Measurements from ENCODE around the gene TMTC1.
"Not testable (repeated sequence)": the region's sequence is repeated elsewhere in the genome, so short reads cannot be mapped to it uniquely, and the experiment has no call there.

The TMTC1 gene

GRCh38 chr12:29559198-29559597 lies 224.5 kb downstream of the TMTC1 start:
- H3K27ac ChIP-seq (ENCODE audit: low read length) = no peak overlapping the region
- no peak overlapping the region for H3K9ac ChIP-seq (ENCODE audit: low read length)
- H3K9me3 ChIP-seq (ENCODE audit: control insufficient read depth, low read depth, low read length) = no peaks in the 10 kb centered on the region
- H3K4me1 ChIP-seq (ENCODE audit: control insufficient read depth, low read depth, low read length) = peaks cover 10% of the 10 kb centered on the region
- H3K4me3 ChIP-seq (ENCODE audit: low read length) = no peak overlapping the region
- no peaks in the 10 kb centered on the region for H3K27me3 ChIP-seq (ENCODE audit: control insufficient read depth, insufficient read depth, low read length)
- H3K36me3 ChIP-seq (ENCODE audit: control insufficient read depth, low read depth, low read length) = no peaks in the 10 kb centered on the region

GRCh38 chr12:29556363-29556762 lies 227.4 kb downstream of the TMTC1 start:
- H3K27ac ChIP-seq (ENCODE audit: low read length) = no peak overlapping the region
- H3K9me3 ChIP-seq (ENCODE audit: control insufficient read depth, low read depth, low read length) = no peaks in the 10 kb centered on the region
- peaks cover 6% of the 10 kb centered on the region for H3K4me1 ChIP-seq (ENCODE audit: control insufficient read depth, low read depth, low read length)
- H3K36me3 ChIP-seq (ENCODE audit: control insufficient read depth, low read depth, low read length) = no peaks in the 10 kb centered on the region
- no peak overlapping the region for H3K4me3 ChIP-seq (ENCODE audit: low read length)
- no peaks in the 10 kb centered on the region for H3K27me3 ChIP-seq (ENCODE audit: control insufficient read depth, insufficient read depth, low read length)
- H3K9ac ChIP-seq (ENCODE audit: low read length) = no peak overlapping the region

- H3K4me3 ChIP-seq (ENCODE audit: low read length); H3K9me3 ChIP-seq (ENCODE audit: control insufficient read depth, low read depth, low read length); H3K9ac ChIP-seq (ENCODE audit: low read length); H3K36me3 ChIP-seq (ENCODE audit: control insufficient read depth, low read depth, low read length); H3K27me3 ChIP-seq (ENCODE audit: control insufficient read depth, insufficient read depth, low read length); H3K4me1 ChIP-seq (ENCODE audit: control insufficient read depth, low read depth, low read length); H3K27ac ChIP-seq (ENCODE audit: low read length): not testable (repeated sequence)
Measured at GRCh38 chr12:29555451-29555850, 228.3 kb downstream of the TMTC1 start.

DNA sequence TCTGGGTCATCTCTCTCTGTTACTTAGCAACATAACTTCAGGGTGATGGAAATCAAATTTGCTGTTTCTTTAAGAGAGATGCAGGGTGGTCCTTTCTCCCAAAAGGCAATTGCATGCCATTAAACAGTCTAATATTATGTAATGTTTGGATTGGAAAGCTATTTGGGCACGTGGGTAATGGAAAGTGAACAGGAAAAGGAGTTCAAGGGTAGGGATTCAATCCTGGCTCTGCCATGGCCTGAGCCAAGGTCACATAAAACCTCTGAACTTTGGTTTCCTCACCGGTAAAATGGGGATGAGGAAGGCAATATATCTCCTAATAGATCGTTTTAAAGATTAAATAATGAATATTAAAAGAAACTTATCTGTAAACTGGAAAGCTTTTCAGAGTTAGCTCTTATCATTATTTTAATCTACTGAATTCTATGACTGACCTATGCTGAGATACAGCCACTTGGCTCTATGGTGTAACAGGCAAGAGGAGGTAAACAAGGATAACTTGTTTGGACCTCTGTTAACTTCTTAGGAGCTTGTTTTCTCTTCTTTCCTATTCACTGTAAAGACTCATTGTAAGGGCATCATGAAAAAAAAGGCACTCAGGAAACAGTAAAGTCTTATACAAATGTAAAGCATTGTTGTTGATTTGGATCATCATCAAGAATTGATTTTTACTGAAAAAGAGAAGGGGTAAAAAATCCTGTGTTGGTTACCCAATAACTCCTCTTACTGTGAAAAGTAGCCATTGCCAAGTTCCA lies 230.6 kb downstream of the TMTC1 start:
- Histone ChIP-seq H3K27me3 (ENCODE audit: control insufficient read depth, insufficient read depth, low read length) (no peaks in the 10 kb centered on the region), H3K27ac (ENCODE audit: low read length) (no peak overlapping the region), H3K36me3 (ENCODE audit: control insufficient read depth, low read depth, low read length) (no peaks in the 10 kb centered on the region), H3K4me3 (ENCODE audit: low read length) (no peak overlapping the region), H3K9me3 (ENCODE audit: control insufficient read depth, low read depth, low read length) (no peaks in the 10 kb centered on the region), H3K4me1 (ENCODE audit: control insufficient read depth, low read depth, low read length) (no peaks in the 10 kb centered on the region), H3K9ac (ENCODE audit: low read length) (no peak overlapping the region)

DNA sequence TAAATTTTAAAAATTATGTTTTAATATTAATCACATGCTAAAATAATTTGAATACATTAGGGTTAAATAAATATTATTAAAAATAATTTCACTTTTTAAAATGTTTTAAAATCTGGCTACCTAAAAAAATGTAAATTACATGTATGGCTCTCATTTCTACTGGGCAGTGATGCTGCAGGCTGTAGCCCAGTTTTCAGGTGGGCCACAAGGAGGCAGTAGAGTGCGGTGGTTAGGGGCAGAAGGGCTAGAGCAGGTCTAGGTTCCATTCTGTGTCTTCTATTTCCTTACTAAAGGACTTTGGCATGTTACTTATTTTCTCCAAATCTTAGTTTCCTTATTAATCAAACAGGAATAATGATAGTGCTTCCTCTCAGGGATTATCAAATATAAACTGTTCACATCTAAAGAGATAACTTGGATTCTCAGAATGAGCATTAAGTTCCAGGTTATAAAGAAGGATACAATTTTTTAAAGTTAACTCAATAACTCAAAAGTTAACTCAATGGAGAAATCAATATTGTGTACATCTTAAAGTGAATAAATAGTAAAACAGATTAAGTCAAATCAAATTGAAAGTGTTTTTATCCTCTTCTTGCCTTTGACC lies 231.3 kb downstream of the TMTC1 start:
- H3K4me1 ChIP-seq (ENCODE audit: control insufficient read depth, low read depth, low read length) = peaks cover 2% of the 10 kb centered on the region
- no peaks in the 10 kb centered on the region for H3K27me3 ChIP-seq (ENCODE audit: control insufficient read depth, insufficient read depth, low read length)
- H3K4me3 ChIP-seq (ENCODE audit: low read length) = no peak overlapping the region
- no peaks in the 10 kb centered on the region for H3K36me3 ChIP-seq (ENCODE audit: control insufficient read depth, low read depth, low read length)
- H3K27ac ChIP-seq (ENCODE audit: low read length) = no peak overlapping the region
- H3K9ac ChIP-seq (ENCODE audit: low read length) = no peak overlapping the region
- no peaks in the 10 kb centered on the region for H3K9me3 ChIP-seq (ENCODE audit: control insufficient read depth, low read depth, low read length)

GRCh38 chr12:29551812-29552211 lies 231.9 kb downstream of the TMTC1 start:
- Histone ChIP-seq H3K4me3 (ENCODE audit: low read length) (no peak overlapping the region), H3K4me1 (ENCODE audit: control insufficient read depth, low read depth, low read length) (peaks cover 8% of the 10 kb centered on the region), H3K27me3 (ENCODE audit: control insufficient read depth, insufficient read depth, low read length) (no peaks in the 10 kb centered on the region), H3K27ac (ENCODE audit: low read length) (no peak overlapping the region), H3K9me3 (ENCODE audit: control insufficient read depth, low read depth, low read length) (no peaks in the 10 kb centered on the region), H3K36me3 (ENCODE audit: control insufficient read depth, low read depth, low read length) (no peaks in the 10 kb centered on the region), H3K9ac (ENCODE audit: low read length) (no peak overlapping the region)

- Histone ChIP-seq H3K4me1 (ENCODE audit: control insufficient read depth, low read depth, low read length) (peaks cover 9% of the 10 kb centered on the region), H3K27me3 (ENCODE audit: control insufficient read depth, insufficient read depth, low read length) (no peaks in the 10 kb centered on the region)
Measured at GRCh38 chr12:29547864-29548263, 235.9 kb downstream of the TMTC1 start.

DNA sequence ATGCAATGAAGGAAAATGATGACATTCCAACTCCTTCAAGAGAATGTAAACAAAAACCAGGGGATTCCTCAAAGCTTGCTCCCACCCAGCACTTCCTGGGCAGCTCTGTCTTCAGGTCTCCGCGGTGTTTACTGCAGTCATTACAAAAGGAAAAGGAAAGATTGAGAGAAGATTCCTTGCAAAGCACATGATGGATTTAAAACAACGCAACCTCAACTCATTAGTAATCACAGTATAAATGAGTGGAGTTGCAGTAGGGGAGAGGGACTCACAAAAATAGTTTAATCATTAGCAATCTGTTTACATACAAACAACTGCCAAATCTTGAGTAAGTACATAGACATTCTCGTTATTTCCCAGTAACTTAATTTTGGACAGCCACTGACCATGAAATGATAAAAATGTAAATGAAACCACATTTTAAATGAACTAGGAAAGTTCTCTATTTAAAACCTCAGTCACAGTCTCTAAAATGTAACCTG lies 236.6 kb downstream of the TMTC1 start:
- H3K9me3 ChIP-seq (ENCODE audit: control insufficient read depth, low read depth, low read length) = no peaks in the 10 kb centered on the region
- H3K36me3 ChIP-seq (ENCODE audit: control insufficient read depth, low read depth, low read length) = no peaks in the 10 kb centered on the region
- no peak overlapping the region for H3K9ac ChIP-seq (ENCODE audit: low read length)
- H3K27me3 ChIP-seq (ENCODE audit: control insufficient read depth, insufficient read depth, low read length) = no peaks in the 10 kb centered on the region
- H3K4me3 ChIP-seq (ENCODE audit: low read length) = no peak overlapping the region
- H3K27ac ChIP-seq (ENCODE audit: low read length) = peak overlapping the region; percentile 30
- H3K4me1 ChIP-seq (ENCODE audit: control insufficient read depth, low read depth, low read length) = peaks cover 9% of the 10 kb centered on the region

More at GRCh38 chr12:29547864-29548263, 235.9 kb downstream of the TMTC1 start:
- H3K4me3 ChIP-seq (ENCODE audit: low read length) = no peak overlapping the region
- H3K9me3 ChIP-seq (ENCODE audit: control insufficient read depth, low read depth, low read length) = no peaks in the 10 kb centered on the region
- H3K9ac ChIP-seq (ENCODE audit: low read length) = no peak overlapping the region
- H3K36me3 ChIP-seq (ENCODE audit: control insufficient read depth, low read depth, low read length) = no peaks in the 10 kb centered on the region
- H3K27ac ChIP-seq (ENCODE audit: low read length) = no peak overlapping the region

DNA sequence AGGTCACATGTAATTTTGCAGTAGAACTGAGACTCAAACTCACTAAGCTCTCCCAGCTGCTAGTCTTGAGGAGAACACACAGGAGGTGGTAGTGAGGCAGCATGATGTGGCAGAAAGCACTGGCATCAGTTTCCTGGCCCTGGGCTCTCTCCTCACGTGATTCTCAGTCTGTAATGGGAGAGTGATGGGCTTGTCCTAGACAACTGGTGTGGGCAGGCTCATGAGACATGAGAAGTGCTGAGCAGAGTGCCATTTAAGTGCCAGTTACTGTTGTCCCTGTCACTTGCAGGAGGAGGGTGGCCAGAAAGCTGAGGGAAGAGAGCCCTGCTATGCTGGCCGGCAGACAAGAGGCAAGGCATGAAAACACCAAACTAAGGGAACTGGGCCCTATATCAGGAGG lies 237.7 kb downstream of the TMTC1 start:
- Histone ChIP-seq H3K36me3 (ENCODE audit: control insufficient read depth, low read depth, low read length) (no peaks in the 10 kb centered on the region), H3K9ac (ENCODE audit: low read length) (no peak overlapping the region), H3K27me3 (ENCODE audit: control insufficient read depth, insufficient read depth, low read length) (no peaks in the 10 kb centered on the region), H3K4me1 (ENCODE audit: control insufficient read depth, low read depth, low read length) (peaks cover 9% of the 10 kb centered on the region), H3K27ac (ENCODE audit: low read length) (no peak overlapping the region), H3K9me3 (ENCODE audit: control insufficient read depth, low read depth, low read length) (no peaks in the 10 kb centered on the region), H3K4me3 (ENCODE audit: low read length) (no peak overlapping the region)

DNA sequence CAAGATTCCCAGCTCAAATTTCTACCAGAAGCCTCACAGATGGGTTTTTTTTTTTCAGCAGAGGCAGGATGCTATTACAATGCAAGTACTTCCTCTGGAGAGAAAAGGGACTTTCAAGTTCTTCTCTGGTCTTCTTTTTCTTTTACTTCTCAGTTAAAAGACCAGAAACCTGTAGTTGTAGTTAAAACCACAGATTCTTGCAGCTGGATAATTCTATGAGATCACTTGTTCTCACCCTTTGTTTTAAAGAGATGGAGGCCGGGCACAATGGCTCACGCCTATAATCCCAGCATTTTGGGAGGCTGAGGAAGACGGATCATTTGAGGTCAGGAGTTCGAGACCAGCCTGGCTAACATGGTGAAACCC lies 238.7 kb downstream of the TMTC1 start:
- H3K27me3 ChIP-seq (ENCODE audit: control insufficient read depth, insufficient read depth, low read length) = no peaks in the 10 kb centered on the region
- H3K27ac ChIP-seq (ENCODE audit: low read length) = no peak overlapping the region
- H3K36me3 ChIP-seq (ENCODE audit: control insufficient read depth, low read depth, low read length) = no peaks in the 10 kb centered on the region

GRCh38 chr12:29544428-29545101 lies 239.2 kb downstream of the TMTC1 start:
- no peaks in the 10 kb centered on the region for H3K27me3 ChIP-seq (ENCODE audit: control insufficient read depth, insufficient read depth, low read length)
- no peaks in the 10 kb centered on the region for H3K9me3 ChIP-seq (ENCODE audit: control insufficient read depth, low read depth, low read length)
- H3K4me3 ChIP-seq (ENCODE audit: low read length) = no peak overlapping the region

More for the DNA sequence above, 238.7 kb downstream of the TMTC1 start:
- Histone ChIP-seq H3K9ac (ENCODE audit: low read length) (no peak overlapping the region), H3K9me3 (ENCODE audit: control insufficient read depth, low read depth, low read length) (no peaks in the 10 kb centered on the region), H3K4me1 (ENCODE audit: control insufficient read depth, low read depth, low read length) (peaks cover 9% of the 10 kb centered on the region), H3K4me3 (ENCODE audit: low read length) (no peak overlapping the region)

More at GRCh38 chr12:29544428-29545101, 239.2 kb downstream of the TMTC1 start:
- no peaks in the 10 kb centered on the region for H3K36me3 ChIP-seq (ENCODE audit: control insufficient read depth, low read depth, low read length)
- no peak overlapping the region for H3K27ac ChIP-seq (ENCODE audit: low read length)
- H3K9ac ChIP-seq (ENCODE audit: low read length) = no peak overlapping the region
- H3K4me1 ChIP-seq (ENCODE audit: control insufficient read depth, low read depth, low read length) = peaks cover 9% of the 10 kb centered on the region

Measured in iPS-18a (cell line).